Left hindlimb (tissue), 1 donor: ENCODE results near the gene NAIF1.
A peak's percentile ranks its signal among the peaks of the same experiment; 100 is the strongest.

ENCODE experiments used
- DNase-seq: peaks from one replicate; pipeline ENCODE4 v3.0.0-alpha.2; 2018

NAIF1 gene

GRCh38 chr9:128101690-128102089 is 34.6 kb upstream of the NAIF1 start:
- DNase-seq, result no peak

DNA sequence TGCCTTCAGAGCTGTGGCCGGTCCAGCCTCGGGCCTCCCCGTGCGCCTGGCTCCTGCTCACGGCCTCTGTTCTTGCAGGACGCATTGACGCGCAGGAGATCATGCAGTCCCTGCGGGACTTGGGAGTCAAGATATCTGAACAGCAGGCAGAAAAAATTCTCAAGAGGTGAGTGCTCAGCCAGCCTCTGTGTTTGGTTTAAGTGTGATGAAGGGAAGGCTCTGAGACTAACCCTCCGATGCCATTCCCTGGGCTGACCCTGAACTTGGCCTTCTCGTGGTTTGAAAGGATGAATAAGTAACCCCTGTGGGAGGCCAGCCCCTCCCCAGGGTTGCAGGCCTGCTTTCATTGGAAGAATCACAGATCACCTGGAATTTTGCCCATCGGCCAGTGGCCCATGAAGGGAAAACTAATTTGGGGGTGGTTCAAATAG is 34.1 kb upstream of the NAIF1 start:
- DNase-seq, result no peak

DNA sequence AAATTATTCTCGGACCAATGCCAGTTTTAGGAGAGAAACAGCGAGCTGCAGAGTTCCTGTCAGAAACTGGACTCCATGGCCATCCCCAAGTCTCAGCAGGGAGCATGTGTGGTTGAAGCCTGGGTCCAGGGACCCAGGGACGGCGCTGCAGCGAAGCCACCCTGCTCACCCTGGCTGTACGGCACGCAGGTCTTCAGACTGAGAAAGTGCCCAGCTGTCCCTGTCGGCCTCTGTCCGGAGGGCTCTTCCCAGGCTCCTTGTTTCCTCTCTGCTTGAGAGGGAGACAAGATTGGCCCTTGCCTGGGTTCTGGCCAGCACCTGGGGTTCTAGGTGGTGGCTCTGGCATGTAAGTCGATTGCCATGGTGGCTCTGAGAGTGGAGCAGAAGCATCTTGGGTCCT is 33.5 kb upstream of the NAIF1 start:
- DNase-seq, result no peak

- DNase-seq, result no peak
Measured at GRCh38 chr9:128099932-128100491, 32.9 kb upstream of the NAIF1 start.

DNA sequence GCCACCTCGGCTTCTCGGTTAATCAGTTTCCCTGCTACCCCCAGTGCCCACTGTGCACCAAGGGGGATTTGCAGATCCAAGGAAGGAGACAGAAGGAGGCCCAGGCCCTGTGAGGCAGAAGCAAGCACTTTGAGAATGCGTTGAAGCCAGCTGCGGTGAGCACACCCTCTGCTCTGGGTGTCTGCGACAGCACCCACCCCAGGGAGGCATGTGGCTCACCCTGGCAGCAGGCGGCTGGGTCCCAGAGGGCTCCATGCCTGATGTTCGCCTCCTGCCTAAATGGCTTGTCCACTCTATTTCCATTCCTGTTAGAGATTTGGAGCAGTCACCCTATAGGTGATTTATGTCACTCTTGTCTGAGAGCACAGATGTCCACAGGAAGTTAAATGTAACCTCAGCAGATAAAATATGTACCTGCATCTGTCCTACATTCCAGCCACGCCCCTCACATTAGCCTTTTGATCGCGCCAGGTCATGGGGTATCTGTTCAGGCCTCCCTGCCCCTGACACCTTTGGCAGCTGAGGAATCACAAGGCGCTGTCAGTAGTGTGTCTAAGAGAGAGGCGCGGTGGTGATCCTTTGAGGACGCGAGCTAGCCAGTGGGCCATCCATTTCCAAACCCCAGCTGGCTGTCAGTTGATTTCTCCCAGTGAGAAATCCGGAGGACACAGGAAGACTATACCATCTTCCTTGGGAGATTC is 32.3 kb upstream of the NAIF1 start:
- no peak for DNase-seq

GRCh38 chr9:128098297-128099230 is 31.4 kb upstream of the NAIF1 start:
- peak; percentile 82 for DNase-seq

DNA sequence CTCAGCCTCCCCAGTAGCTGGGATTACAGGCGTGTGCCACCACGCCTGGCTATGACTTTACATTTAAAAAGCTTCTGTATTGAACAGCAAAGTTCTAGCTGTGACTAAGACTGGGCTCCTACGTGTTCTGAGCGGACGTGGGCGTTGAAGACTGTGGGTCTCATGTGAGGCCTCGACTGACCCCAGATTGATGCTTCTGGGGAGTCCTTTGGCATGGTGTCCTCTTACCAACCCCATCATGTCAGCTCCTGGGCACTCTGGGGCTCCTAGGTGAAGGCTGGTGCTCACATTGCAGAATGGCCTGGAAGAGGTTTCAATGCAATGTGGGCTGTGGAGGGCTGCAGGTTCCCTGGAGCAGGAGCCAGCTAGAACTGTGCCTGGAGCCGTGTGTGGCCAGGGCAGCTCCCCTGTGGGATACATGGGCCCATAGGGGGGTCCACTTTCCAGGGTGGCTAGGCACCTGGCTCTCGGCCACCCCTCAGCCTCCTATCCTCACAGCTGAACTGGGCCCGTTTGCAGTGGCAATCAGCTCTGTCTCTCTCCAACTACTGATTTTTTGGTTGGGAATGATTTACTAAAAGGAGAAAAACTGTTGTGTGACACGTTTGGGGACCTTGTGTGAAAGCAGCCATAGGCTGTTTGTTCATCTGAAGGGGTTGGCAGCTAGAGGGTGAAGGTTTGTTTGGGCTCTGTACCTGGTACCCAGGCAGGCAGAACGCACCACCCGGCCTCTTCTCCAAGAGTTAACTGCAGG is 30.6 kb upstream of the NAIF1 start:
- DNase-seq, result no peak

DNA sequence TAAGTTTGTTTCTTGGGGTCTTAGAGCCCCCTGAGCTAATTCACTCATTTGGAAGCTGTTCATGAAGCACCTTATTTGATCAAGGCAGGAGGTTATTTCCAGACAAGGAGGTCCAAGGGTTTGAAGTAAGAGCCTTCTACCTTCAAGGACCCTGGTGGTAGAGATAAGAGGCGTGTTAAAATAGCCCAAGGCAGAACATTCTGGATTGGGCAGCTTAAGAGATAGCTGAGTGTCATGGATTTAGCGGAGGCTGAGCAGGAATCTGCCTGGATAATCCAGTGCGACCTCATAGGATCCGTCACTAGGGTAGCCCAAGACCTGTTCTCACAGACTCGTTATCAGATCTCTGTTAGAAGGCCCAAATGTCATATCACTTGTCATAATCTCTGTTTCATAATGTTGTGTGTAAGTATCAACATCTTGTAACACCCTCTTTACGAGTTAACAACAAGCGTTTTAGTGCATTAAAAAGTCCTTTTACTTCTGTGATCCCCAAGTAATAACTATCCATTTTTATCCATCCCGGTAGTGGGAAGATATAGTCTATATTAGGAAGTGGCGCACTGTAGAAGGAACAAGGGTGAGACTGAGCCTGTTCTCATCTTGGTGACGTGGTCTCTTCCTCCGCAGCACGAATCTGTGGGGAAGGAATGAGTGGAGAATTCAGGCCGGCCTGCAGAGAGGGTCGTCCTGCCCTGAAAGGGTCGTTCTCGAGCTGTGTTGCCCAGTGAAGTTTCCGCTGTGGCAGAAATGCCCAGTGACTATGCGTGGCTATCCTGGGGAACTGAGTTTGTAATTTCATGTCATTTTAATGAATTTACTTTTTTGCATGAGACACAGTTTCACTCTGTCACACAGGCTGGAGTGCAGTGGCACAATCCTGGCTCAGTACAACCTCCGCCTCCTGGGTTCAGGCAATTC is 29.8 kb upstream of the NAIF1 start:
- no peak for DNase-seq

- DNase-seq, result no peak
Measured at GRCh38 chr9:128094950-128095544, 27.9 kb upstream of the NAIF1 start.

DNA sequence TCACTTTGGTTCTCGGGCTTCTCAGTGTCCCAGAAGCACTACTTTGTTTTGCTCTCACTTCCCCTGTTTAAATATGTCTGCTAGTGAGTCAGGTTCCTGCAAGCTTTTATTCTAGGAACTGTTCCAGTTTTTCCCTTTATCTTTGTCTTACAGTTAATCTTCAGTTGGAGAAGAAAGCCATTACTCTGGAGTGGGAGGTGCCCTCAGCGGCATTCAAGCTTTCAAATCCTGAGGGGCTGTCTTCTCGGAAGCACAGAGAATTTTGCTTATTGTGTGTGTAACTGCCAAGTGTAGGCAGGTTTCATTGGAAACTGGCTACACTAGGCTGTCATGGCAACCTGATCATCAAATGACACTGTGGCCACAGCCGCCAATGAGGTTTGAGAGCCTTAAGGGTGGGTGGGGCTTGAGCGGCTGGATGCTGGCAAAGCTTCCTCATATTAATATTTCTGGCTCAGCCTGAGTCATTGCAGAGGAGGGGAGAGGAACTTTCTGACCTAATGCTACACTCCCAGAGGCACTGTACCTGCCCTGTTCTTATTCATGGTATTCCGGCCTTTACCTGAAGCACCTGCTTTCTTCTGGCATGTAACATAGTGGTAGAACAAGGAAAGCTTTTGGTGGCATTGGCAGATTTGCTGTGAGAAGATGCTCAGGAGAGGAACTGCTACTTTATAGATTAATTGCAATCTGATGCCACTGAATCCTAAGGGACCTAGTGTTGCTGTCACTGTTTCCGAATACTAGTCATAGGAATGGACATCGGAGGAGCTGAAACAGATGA is 27.2 kb upstream of the NAIF1 start:
- peak; percentile 95 for DNase-seq

GRCh38 chr9:128093011-128093410 is 25.9 kb upstream of the NAIF1 start:
- DNase-seq, result no peak

- DNase-seq, result no peak
Measured at GRCh38 chr9:128092199-128092977, 25.3 kb upstream of the NAIF1 start.

DNA sequence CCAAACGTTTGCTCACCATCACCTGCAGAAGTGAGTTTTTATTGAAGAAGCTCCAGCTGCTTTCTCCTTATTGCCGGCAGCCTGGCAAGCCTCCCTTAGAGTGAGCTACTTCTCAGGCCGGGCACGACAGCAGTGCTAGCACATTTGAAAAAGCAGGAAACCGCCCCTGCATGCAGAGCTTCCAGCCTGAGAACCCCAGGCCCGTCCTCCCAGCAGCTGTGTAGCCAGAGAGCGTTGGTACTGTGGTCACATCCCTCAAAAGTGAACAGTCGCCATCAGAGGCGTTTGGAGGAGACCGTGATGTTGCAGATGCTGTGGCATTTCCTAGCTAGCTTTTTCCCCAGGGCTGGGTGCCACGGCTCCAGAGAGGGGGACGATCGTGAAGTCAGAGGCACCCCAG is 24.5 kb upstream of the NAIF1 start:
- DNase-seq, result no peak

DNA sequence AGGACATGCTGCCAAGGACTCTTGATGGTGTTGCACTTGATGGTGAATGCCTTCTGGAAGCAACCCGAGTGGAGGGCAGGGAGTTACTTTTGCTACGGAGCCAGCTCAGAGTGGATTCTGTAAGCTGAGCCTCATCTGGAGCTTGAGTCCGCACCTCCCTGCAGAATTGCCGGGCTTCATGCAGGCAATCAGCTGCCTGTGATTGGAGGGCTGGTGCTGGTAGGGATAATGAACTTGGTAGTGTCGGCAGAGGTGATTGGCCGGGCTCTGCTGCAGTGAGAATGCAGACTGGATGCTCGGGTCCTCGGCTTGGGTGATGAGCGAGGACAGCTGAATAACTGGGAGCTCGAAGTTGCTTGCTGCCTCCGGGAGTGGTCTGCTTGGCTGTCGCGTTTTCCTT is 24.0 kb upstream of the NAIF1 start:
- DNase-seq, result peak; percentile 94

DNA sequence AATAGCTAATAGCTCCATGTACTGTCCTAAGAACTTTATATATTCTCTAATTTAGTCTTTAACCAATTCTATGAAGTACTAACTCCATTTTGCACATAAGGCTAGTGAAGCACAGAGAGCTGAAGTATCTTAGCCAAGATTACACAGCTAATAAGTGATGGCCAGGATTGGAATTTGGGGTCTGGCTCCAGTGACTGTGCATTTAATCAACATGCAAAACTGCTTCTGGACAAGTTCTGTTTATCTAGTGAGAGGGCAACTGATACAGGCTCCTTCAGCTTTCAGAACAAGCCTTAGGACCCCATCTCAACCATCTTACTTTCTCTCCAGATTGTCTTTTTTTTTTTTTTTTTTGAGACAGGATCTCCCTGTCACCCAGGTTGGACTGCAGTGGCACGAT is 22.2 kb upstream of the NAIF1 start:
- DNase-seq, result no peak

DNA sequence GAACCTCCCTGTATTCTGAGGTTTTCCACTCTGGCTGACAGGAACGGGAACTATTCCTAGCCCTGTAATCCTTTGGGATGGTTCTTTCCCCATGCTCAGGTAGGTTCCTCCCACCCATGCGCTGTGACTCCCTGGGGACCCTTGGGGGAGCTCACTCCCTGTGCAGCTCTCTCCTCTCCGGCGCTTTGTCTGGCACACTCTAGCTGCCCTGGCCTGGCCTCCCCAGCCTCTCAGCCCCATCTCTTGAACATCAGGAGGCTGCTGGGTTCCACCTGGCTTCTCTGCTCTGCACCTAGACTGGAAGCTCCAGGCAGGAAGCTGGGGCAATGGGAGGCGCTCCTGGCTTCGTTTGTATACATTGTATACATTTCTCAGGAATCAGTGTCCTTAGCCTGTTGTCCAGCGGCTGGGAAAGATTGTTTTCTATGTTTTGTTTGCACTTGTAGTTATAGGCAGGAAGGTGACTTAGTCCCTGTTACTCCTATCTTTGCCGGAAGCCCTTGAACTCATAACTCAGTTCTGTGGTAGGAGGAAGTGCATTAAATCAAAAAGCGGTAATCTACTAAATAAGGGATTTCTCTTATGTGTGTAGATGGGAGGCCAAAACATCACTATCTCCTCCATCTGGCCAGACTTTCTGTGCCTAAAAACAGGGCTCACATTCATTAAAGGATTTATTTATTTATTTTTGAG is 21.3 kb upstream of the NAIF1 start:
- no peak for DNase-seq

DNA sequence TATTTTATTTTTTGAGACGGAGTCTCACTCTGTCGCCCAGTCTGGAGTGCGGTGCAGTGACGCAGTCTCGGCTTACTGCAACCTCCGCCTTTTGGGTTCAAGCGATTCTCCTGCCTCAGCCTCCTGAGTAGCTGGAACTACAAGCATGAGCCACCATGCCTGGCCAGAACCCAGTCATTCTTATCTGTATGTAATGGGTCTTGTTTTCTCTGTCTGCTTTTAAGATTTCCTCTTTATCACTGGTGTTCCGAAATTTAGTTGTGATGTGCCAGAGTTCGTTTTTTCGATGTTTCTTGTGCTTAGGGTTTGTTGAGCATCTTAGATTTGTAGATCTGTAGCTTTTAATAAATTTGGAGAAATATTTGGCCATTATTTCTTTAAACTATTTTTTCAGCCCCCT is 20.1 kb upstream of the NAIF1 start:
- DNase-seq, result no peak

- no peak for DNase-seq
Measured at GRCh38 chr9:128085943-128086342, 18.8 kb upstream of the NAIF1 start.

DNA sequence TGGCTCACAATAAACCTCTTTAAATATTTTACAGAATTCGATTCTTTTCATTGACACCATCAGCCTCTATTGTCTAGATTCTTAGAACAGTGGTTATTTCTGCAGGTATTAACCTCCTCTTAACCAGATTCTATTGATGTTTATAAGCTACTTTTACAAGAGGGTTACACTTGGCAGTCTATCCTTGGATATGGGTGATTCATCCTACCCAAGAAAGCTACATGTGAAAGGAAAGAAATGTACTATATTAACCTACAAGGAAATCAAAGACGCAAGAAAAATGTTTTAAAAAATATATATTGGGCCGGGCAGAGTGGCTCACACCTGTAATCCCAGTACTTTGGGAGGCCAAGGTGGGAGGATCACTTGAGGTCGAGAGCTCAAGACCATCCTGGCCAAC is 17.6 kb upstream of the NAIF1 start:
- no peak for DNase-seq
